PC-3 (cell line): ENCODE data around the gene FBXO2. TPM values are rescaled to one million over a fixed set of nuclear protein-coding genes. Genes with fewer than 3 reads are reported as not detected.

Source experiments
- ATAC-seq: fragments of 200-7000 bp; cut with Tn5 transposase; 2 replicates; pipeline ENCODE4 v1.9.1; 2020; ENCODE audit warnings: mild to moderate bottlenecking, moderate library complexity
- BruUV-seq: library from RNA; stranded (reverse); fragments of 400-500 nt; replicated peaks from 2 replicates; lab custom pipeline; 2021; lab: Mats Ljungman, UMichigan
- CTCF ChIA-PET: fragments of 300-600 bp; sonication (Branson Sonifier 250); formaldehyde crosslinking; loops from one replicate; lab custom pipeline; 2022; ENCODE audit warnings: antibody characterized with exemption; lab: Charles Lee
- POLR2A ChIA-PET: fragments of 300-600 bp; sonication (Branson Sonifier 250); formaldehyde crosslinking; loops from one replicate; lab custom pipeline; 2022; ENCODE audit warnings: antibody characterized with exemption; ENCODE audit not compliant: unreplicated experiment; lab: Charles Lee
- DNase-seq: peaks from one replicate; pipeline ENCODE4 v3.0.0-alpha.2; 2015
- H2AFZ ChIP-seq: fragments of 300-600 bp; sonication (generic); 2 replicates; pipeline ENCODE4 v1.6.0; 2016; ENCODE audit warnings: antibody characterized with exemption, low read length
- H3F3A ChIP-seq: fragments of 300-600 bp; sonication (generic); one replicate; pipeline ENCODE4 v1.6.0; 2017; ENCODE audit warnings: antibody characterized with exemption, low read length, control low read depth, mild to moderate bottlenecking; ENCODE audit not compliant: unreplicated experiment
- H3K27ac ChIP-seq: fragments of 300-600 bp; sonication (generic); 2 replicates; pipeline ENCODE4 v1.5.1; 2016; ENCODE audit warnings: mild to moderate bottlenecking, low read length
- H3K27me3 ChIP-seq: fragments of 300-600 bp; sonication (generic); 2 replicates; pipeline ENCODE4 v1.6.1; 2016; ENCODE audit warnings: low read length, mixed read lengths
- H3K36me3 ChIP-seq: fragments of 300-600 bp; sonication (generic); 2 replicates; pipeline ENCODE4 v1.6.1; 2016; ENCODE audit warnings: low read depth, mixed run types, low read length, mixed read lengths
- H3K4me1 ChIP-seq: fragments of 300-600 bp; sonication (generic); 2 replicates; pipeline ENCODE4 v1.5.1; 2016; ENCODE audit warnings: low read length; ENCODE audit not compliant: insufficient read depth
- H3K4me2 ChIP-seq: fragments of 300-600 bp; sonication (generic); 2 replicates; pipeline ENCODE4 v1.6.0; 2016; ENCODE audit warnings: low read length
- H3K4me3 ChIP-seq: fragments of 300-600 bp; sonication (generic); 2 replicates; pipeline ENCODE4 v1.5.1; 2016; ENCODE audit warnings: mild to moderate bottlenecking, low read length, mixed read lengths
- H3K79me2 ChIP-seq: fragments of 300-600 bp; sonication (generic); 2 replicates; pipeline ENCODE4 v1.6.1; 2017; ENCODE audit warnings: low read length, mixed read lengths
- H3K9ac ChIP-seq: fragments of 300-600 bp; sonication (generic); 2 replicates; pipeline ENCODE4 v1.6.0; 2016; ENCODE audit warnings: mild to moderate bottlenecking, low read length
- H3K9me2 ChIP-seq: fragments of 300-600 bp; sonication (generic); replicated peaks from 2 replicates; pipeline ENCODE4 v1.6.1; 2016; ENCODE audit warnings: mixed run types, low read length, mixed read lengths
- H3K9me3 ChIP-seq: fragments of 300-600 bp; sonication (generic); 2 replicates; pipeline ENCODE4 v1.6.1; 2016; ENCODE audit warnings: low read length, mixed read lengths
- H4K20me1 ChIP-seq: fragments of 300-600 bp; sonication (generic); 2 replicates; pipeline ENCODE4 v1.6.1; 2016; ENCODE audit warnings: low read length, mixed read lengths
- EZH2 ChIP-seq: fragments of 300-600 bp; sonication (generic); IDR thresholded peaks from one replicate; pipeline ENCODE4 v1.6.1; 2017; ENCODE audit warnings: antibody characterized with exemption, mild to moderate bottlenecking, low read length; ENCODE audit not compliant: unreplicated experiment
- EZH2phosphoT487 ChIP-seq: fragments of 300-600 bp; sonication (generic); IDR thresholded peaks from 2 replicates; pipeline ENCODE4 v1.6.1; 2018; ENCODE audit warnings: mild to moderate bottlenecking, antibody characterized with exemption, low read length, borderline replicate concordance
- intact Hi-C: fragments of 100-400 bp; cut with micrococcal nuclease; formaldehyde crosslinking; loops from 2 replicates; pipeline ENCODE4 v1.9.0; 2023
- total RNA-seq: library from RNA; depleted of rRNA; stranded (reverse); fragments of >200 nt; gene quantifications from 2 replicates; pipeline ENCODE4 v1.2.3, GENCODE V29; 2014
- TF ChIP-seq, protein P1 (sequence below): fragments of 300-600 bp; sonication (generic); conservative IDR thresholded peaks from 2 replicates; pipeline ENCODE4 v1.5.1; 2017; ENCODE audit warnings: antibody characterized with exemption, low read depth, mild to moderate bottlenecking, low read length

Gene FBXO2
- total RNA-seq, 1 experiment from 2014 or later: 15.3 TPM

DNA sequence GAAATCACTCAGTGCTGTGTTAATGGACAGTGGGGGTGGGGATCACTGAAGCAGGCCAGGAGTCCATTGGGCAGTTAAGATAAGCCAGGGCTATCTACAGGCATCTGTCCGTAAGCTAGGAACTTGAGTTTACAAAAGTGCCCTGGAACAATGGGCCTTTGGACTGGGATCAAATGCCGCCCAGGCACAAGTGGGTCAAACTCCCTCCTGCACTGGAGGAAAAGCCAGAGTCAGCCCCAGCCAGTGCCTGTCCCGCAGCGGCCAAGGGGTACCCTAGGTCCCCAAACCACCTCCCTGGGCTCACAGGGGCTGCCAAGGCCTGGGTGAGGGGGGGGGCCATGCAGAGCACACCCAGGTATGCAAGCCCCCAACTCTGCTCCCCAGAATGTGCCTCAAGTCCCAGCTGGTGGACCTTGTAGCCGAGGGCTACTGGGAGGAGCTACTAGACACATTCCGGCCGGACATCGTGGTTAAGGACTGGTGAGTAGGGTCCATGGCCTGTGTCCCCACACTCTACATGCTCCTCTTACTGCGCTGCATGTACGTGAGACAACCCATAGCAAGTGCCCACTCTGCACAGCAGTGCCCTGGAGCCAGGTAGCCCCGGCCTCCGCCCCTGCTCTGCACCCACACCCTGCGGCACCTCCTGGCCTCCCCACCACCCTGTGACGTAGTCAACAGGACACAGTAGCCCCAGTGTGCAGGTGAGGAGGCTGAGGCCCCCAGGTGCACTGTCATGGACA, 17.5 kb upstream of the FBXO2 start:
- no peak overlapping the region for H3K27ac ChIP-seq
- POLR2A ChIA-PET: no interaction called here

DNA sequence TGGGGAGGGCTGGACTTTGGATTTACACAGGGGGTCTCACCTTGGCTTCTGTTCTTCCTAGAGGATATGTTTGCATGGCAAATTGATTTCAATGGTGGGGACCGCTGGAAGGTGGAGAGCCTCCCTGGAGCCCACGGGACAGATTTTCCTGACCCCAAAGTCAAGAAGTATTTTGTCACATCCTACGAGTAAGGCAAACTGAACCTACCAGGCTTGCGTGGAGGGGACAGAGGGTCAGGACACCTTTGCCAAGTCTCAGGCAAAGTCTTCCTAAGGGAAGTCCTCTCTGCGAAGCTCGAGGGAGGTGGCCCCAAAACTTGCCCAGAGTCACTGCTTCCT, 16.9 kb upstream of the FBXO2 start:
- Histone ChIP-seq H2AFZ (no peak overlapping the region), H3K9ac (no peak overlapping the region), H3K27ac (no peak overlapping the region), H3F3A (no peaks in the 10 kb centered on the region), H3K27me3 (no peaks in the 10 kb centered on the region), H3K9me3 (no peaks in the 10 kb centered on the region), H3K9me2 (no peaks in the 10 kb centered on the region), H3K36me3 (peaks cover 2% of the 10 kb centered on the region; the same call in 1 of the 2 replicates), H3K79me2 (no peaks in the 10 kb centered on the region), H3K4me2 (no peak overlapping the region), H4K20me1 (no peaks in the 10 kb centered on the region), H3K4me3 (no peak overlapping the region), H3K4me1 (no peaks in the 10 kb centered on the region)
- TF ChIP-seq, protein P1, sequence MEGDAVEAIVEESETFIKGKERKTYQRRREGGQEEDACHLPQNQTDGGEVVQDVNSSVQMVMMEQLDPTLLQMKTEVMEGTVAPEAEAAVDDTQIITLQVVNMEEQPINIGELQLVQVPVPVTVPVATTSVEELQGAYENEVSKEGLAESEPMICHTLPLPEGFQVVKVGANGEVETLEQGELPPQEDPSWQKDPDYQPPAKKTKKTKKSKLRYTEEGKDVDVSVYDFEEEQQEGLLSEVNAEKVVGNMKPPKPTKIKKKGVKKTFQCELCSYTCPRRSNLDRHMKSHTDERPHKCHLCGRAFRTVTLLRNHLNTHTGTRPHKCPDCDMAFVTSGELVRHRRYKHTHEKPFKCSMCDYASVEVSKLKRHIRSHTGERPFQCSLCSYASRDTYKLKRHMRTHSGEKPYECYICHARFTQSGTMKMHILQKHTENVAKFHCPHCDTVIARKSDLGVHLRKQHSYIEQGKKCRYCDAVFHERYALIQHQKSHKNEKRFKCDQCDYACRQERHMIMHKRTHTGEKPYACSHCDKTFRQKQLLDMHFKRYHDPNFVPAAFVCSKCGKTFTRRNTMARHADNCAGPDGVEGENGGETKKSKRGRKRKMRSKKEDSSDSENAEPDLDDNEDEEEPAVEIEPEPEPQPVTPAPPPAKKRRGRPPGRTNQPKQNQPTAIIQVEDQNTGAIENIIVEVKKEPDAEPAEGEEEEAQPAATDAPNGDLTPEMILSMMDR: no peak
- TF ChIP-seq EZH2phosphoT487: no peak
- TF ChIP-seq EZH2: no peak
- ATAC-seq (no peak), DNase-seq (no peak)
- intact Hi-C loops: no loop called here
- BruUV-seq: no TSS peak
- ChIA-PET POLR2A (no interaction called here), CTCF (no interaction called here)

More for the DNA sequence above, 17.5 kb upstream of the FBXO2 start:
- H3K79me2 ChIP-seq: no peaks in the 10 kb centered on the region
- intact Hi-C loops: no loop called here
- no peaks in the 10 kb centered on the region for H3K9me3 ChIP-seq
- no peaks in the 10 kb centered on the region for H3F3A ChIP-seq
- peaks cover 2% of the 10 kb centered on the region; the same call in 1 of the 2 replicates for H3K36me3 ChIP-seq
- no peaks in the 10 kb centered on the region for H3K27me3 ChIP-seq
- TF ChIP-seq EZH2phosphoT487 (no peak), EZH2 (no peak)
- TF ChIP-seq, protein P1: no peak
- H3K9me2 ChIP-seq: no peaks in the 10 kb centered on the region
- CTCF ChIA-PET: no interaction called here
- ATAC-seq: no peak
- no TSS peak for BruUV-seq
- no peak overlapping the region for H3K4me2 ChIP-seq
- no peak overlapping the region for H3K9ac ChIP-seq
- H4K20me1 ChIP-seq: no peaks in the 10 kb centered on the region
- DNase-seq: no peak
- no peak overlapping the region for H2AFZ ChIP-seq
- H3K4me3 ChIP-seq: no peak overlapping the region
- H3K4me1 ChIP-seq: no peaks in the 10 kb centered on the region

DNA sequence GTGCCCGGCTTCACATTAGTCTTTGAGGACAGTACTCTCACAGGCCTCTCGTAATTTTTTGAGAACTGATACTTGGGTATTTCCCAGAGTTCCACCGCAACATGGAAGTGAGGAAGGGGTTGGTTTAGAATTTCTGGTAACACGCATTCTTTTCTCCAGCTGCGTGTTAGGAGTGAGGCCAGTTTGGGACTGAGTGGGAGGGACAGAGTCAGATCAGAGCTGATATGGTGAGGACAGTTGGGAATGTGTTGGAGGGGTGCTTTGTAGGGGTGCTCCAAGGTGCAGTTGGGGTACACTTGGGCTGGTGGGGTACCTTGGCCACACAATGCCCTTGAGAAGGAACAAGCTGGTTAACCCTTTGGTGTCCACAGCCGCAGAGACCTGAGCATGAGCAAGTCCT, 16.5 kb upstream of the FBXO2 start:
- CTCF ChIA-PET: no interaction called here
- Histone ChIP-seq H3K9me3 (no peaks in the 10 kb centered on the region), H3K36me3 (peaks cover 2% of the 10 kb centered on the region; the same call in 1 of the 2 replicates), H3K9ac (no peak overlapping the region), H3K4me2 (no peak overlapping the region), H3K27ac (no peak overlapping the region), H3K4me1 (no peaks in the 10 kb centered on the region), H3K27me3 (no peaks in the 10 kb centered on the region), H3K79me2 (no peaks in the 10 kb centered on the region), H4K20me1 (no peaks in the 10 kb centered on the region), H3F3A (no peaks in the 10 kb centered on the region), H3K4me3 (no peak overlapping the region), H2AFZ (no peak overlapping the region), H3K9me2 (no peaks in the 10 kb centered on the region)
- intact Hi-C loops: no loop called here
- no TSS peak for BruUV-seq
- no peak for TF ChIP-seq EZH2
- DNase-seq (no peak), ATAC-seq (no peak)
- POLR2A ChIA-PET: no interaction called here
